Sigmoid colon (tissue), 7 donors: Measurements from ENCODE around the gene C4orf54. TPM values are rescaled to one million over a fixed set of nuclear protein-coding genes. Genes with fewer than 3 reads are reported as not detected.
A peak's percentile ranks its signal among the peaks of the same experiment; 100 is the strongest.

Source experiments
- DNase-seq: peaks from one replicate; pipeline ENCODE4 v3.0.0-alpha.2; 2019
- H3K27ac ChIP-seq, 4 donors: fragments of 200-600 bp; sonication (generic); one replicate each; pipeline ENCODE4 v1.5.1; 2016 to 2019; ENCODE audit warnings: mild to moderate bottlenecking in 1 of 4
- H3K27me3 ChIP-seq, 3 donors: fragments of 200-600 bp; sonication (generic); one replicate each; pipeline ENCODE4 v1.5.1; 2019; ENCODE audit warnings: mild to moderate bottlenecking in 1 of 3
- H3K36me3 ChIP-seq, 4 donors: fragments of 200-600 bp; sonication (generic); one replicate each; pipeline ENCODE4 v1.5.1; 2016 to 2019
- H3K4me1 ChIP-seq, 4 donors: fragments of 200-600 bp; sonication (generic); one replicate each; pipeline ENCODE4 v1.5.1; 2017 to 2019
- H3K4me3 ChIP-seq, 4 donors: fragments of 200-600 bp; sonication (generic); one replicate each; pipeline ENCODE4 v1.5.1; 2017 to 2019; ENCODE audit warnings: mild to moderate bottlenecking in 2 of 4, moderate library complexity in 1 of 4
- H3K9me3 ChIP-seq, 4 donors: fragments of 200-600 bp in 3 of 4; sonication (generic) in 3 of 4; one replicate each; pipeline versions ENCODE4 v1.5.1 to v1.6.1; 2013 to 2019
- CTCF ChIP-seq, 4 experiments: fragments of 450-650 bp in 3 of 4; fragments of 200-600 bp in 1 of 4; IDR thresholded peaks; one replicate each; pipeline ENCODE4 v1.5.1; 2016 to 2019; ENCODE audit warnings: antibody characterized with exemption in 4 of 4, mild to moderate bottlenecking in 3 of 4, moderate library complexity in 2 of 4
- EP300 ChIP-seq, 4 donors: sonication (generic); formaldehyde crosslinking; IDR thresholded peaks; one replicate each; pipeline ENCODE4 v1.6.1; 2017; ENCODE audit warnings: antibody characterized with exemption in 4 of 4
- POLR2A ChIP-seq, 2 donors: fragments of 450-650 bp; IDR thresholded peaks; one replicate each; pipeline ENCODE4 v1.6.1; 2016; ENCODE audit warnings: antibody characterized with exemption in 2 of 2, mild to moderate bottlenecking in 2 of 2, moderate library complexity in 2 of 2
- POLR2AphosphoS5 ChIP-seq, 4 donors: sonication (generic); formaldehyde crosslinking; IDR thresholded peaks; one replicate each; pipeline ENCODE4 v1.6.1; 2017; ENCODE audit warnings: antibody characterized with exemption in 4 of 4
- WGBS, 2 donors: extraction: QIAGEN DNeasy Blood & Tissue Kit; methylation state at CpG; one replicate each; pipeline ENCODE4 v1.1.7; 2013; 5-methylcytosine and 5-hydroxymethylcytosine counted together
- intact Hi-C: fragments of 100-400 bp; cut with DNase I; formaldehyde crosslinking; loops from one replicate; pipeline ENCODE4 v1.15.1; 2023
- polyA plus RNA-seq, 3 donors: library from polyadenylated mRNA; stranded (reverse); fragments of 200-250 nt; gene quantifications; one replicate each; pipeline ENCODE4 v1.2.3, GENCODE V29; 2013
- total RNA-seq, 4 donors: library from RNA; depleted of rRNA; stranded (reverse); fragments of >200 nt; gene quantifications; one replicate each; pipeline ENCODE4 v1.1.0, GENCODE V29; 2016
- donor health status: healthy with polysubstance abuse.
- donor health status: Bipolar disorder and iron deficiency.
- donor health status: healthy.

The C4orf54 gene
- total and polyA plus RNA-seq, 7 donors = under 0.01 to 0.28 (median 0.14) TPM; not detected in 2

- DNase-seq = no peak
These were observed 9.3 kb downstream of the C4orf54 start for GRCh38 chr4:99648321-99648720.

GRCh38 chr4:99647071-99647470 is 10.6 kb downstream of the C4orf54 start:
- H3K4me3 ChIP-seq = no peak overlapping the region
- no peaks in the 10 kb centered on the region for H3K36me3 ChIP-seq
- intact Hi-C loops = loop anchor here (5.0 kb wide), 1 partner anchor 75 kb away; no protein-coding TSS in a partner anchor
- peaks cover 0 to 26% (median 21%) of the 10 kb centered on the region in 4 donors for H3K4me1 ChIP-seq
- H3K27ac ChIP-seq = no peak overlapping the region
- no peaks in the 10 kb centered on the region for H3K27me3 ChIP-seq
- DNase-seq = no peak
- TF ChIP-seq POLR2A (IDR thresholded peaks at IDR 0.05) = no peak
- no peaks in the 10 kb centered on the region for H3K9me3 ChIP-seq
- 82 to 84% methylated on average over 4 of the region's 4 CpGs for WGBS, 2 donors

More at GRCh38 chr4:99648321-99648720, 9.3 kb downstream of the C4orf54 start:
- intact Hi-C loops = loop anchor here (5.0 kb wide), 1 partner anchor 74 kb away; no protein-coding TSS in a partner anchor
- no peak overlapping the region for H3K4me3 ChIP-seq
- no peaks in the 10 kb centered on the region for H3K9me3 ChIP-seq
- no peaks in the 10 kb centered on the region for H3K36me3 ChIP-seq
- H3K27ac ChIP-seq = peak overlapping the region in 1 of 4 donors; percentile 21
- H3K27me3 ChIP-seq = no peaks in the 10 kb centered on the region
- TF ChIP-seq POLR2AphosphoS5 (IDR thresholded peaks at IDR 0.05) = no peak
- no peak for TF ChIP-seq CTCF (IDR thresholded peaks at IDR 0.05)
- TF ChIP-seq EP300 (IDR thresholded peaks at IDR 0.05) = no peak
- TF ChIP-seq POLR2A (IDR thresholded peaks at IDR 0.05) = no peak
- 70 to 86% methylated on average over 1 of the region's 1 CpG for WGBS, 2 donors
- peaks cover 0 to 19% (median 13%) of the 10 kb centered on the region in 4 donors for H3K4me1 ChIP-seq

GRCh38 chr4:99645638-99646037 is 12.0 kb downstream of the C4orf54 start:
- intact Hi-C loops = loop anchor here (5.0 kb wide), 1 partner anchor 77 kb away; no protein-coding TSS in a partner anchor
- peak overlapping the region in 1 of 4 donors; percentile 16 for H3K27ac ChIP-seq
- no peaks in the 10 kb centered on the region for H3K36me3 ChIP-seq
- no peak for DNase-seq
- no peak for TF ChIP-seq POLR2A (IDR thresholded peaks at IDR 0.05)
- TF ChIP-seq CTCF (IDR thresholded peaks at IDR 0.05) = peak in 1 of 4 experiments; percentile 7
- H3K4me3 ChIP-seq = no peak overlapping the region
- peaks cover 0 to 26% (median 21%) of the 10 kb centered on the region in 4 donors for H3K4me1 ChIP-seq
- no peaks in the 10 kb centered on the region for H3K27me3 ChIP-seq
- H3K9me3 ChIP-seq = no peaks in the 10 kb centered on the region

- no peaks in the 10 kb centered on the region for H3K27me3 ChIP-seq
- TF ChIP-seq POLR2A (IDR thresholded peaks at IDR 0.05) (no peak), EP300 (IDR thresholded peaks at IDR 0.05) (no peak), POLR2AphosphoS5 (IDR thresholded peaks at IDR 0.05) (no peak), CTCF (IDR thresholded peaks at IDR 0.05) (no peak)
- no peaks in the 10 kb centered on the region for H3K9me3 ChIP-seq
- H3K4me3 ChIP-seq = no peak overlapping the region
- 95 to 100% methylated on average over 1 of the region's 1 CpG for WGBS, 2 donors
- intact Hi-C loops = loop anchor here (5.0 kb wide), 1 partner anchor 77 kb away; no protein-coding TSS in a partner anchor
- H3K4me1 ChIP-seq = peaks cover 0 to 26% (median 21%) of the 10 kb centered on the region in 4 donors
- H3K36me3 ChIP-seq = no peaks in the 10 kb centered on the region
- H3K27ac ChIP-seq = no peak overlapping the region
- DNase-seq = no peak
These were observed 12.6 kb downstream of the C4orf54 start for GRCh38 chr4:99645036-99645435.

GRCh38 chr4:99644453-99644852 is 13.2 kb downstream of the C4orf54 start:
- 80 to 81% methylated on average over 5 of the region's 5 CpGs for WGBS, 2 donors
- no peak overlapping the region for H3K27ac ChIP-seq
- no peaks in the 10 kb centered on the region for H3K9me3 ChIP-seq
- no peaks in the 10 kb centered on the region for H3K27me3 ChIP-seq
- no peak for TF ChIP-seq POLR2AphosphoS5 (IDR thresholded peaks at IDR 0.05)
- no peak for TF ChIP-seq POLR2A (IDR thresholded peaks at IDR 0.05)
- TF ChIP-seq CTCF (IDR thresholded peaks at IDR 0.05) = no peak
- no peak for TF ChIP-seq EP300 (IDR thresholded peaks at IDR 0.05)
- H3K36me3 ChIP-seq = no peaks in the 10 kb centered on the region
- H3K4me3 ChIP-seq = no peak overlapping the region
- intact Hi-C loops = no loop called here
- H3K4me1 ChIP-seq = peaks cover 0 to 26% (median 21%) of the 10 kb centered on the region in 4 donors
- DNase-seq = no peak
